ENCODE results near the gene NETO2. TPM values are rescaled to one million over a fixed set of nuclear protein-coding genes. Genes with fewer than 3 reads are reported as not detected.

NETO2 gene
- total and polyA plus RNA-seq, 9 of the 15 experiments (the other 6 are each of a cell fraction or from before 2014, with no cell fraction given) = 4.1 to 37.0 (median 22.2) TPM

- Histone ChIP-seq H3K4me1 (replicated peaks in 1 of 2; ENCODE audit: control insufficient read depth in 2 of 2, insufficient read depth in 2 of 2, low read length in 2 of 2) (peaks cover 0 to 8% of the 10 kb centered on the region in 2 experiments; a peak in 1 of 5 replicates), H3K9me1 (ENCODE audit: control insufficient read depth, insufficient read depth, low read length) (no peaks in the 10 kb centered on the region), H3K9me3 (replicated peaks; ENCODE audit: control insufficient read depth, insufficient read depth, low read depth, low read length) (no peaks in the 10 kb centered on the region; the same call in 1 of the 2 replicates), H3K4me2 (ENCODE audit: insufficient read depth, low read length) (no peak overlapping the region), H3K79me2 (ENCODE audit: control insufficient read depth, insufficient read depth, low read length) (no peaks in the 10 kb centered on the region), H3K4me3 (no peak overlapping the region), H3K9ac (ENCODE audit: insufficient read depth in 1 of 2, low read depth in 2 of 2, low read length in 2 of 2) (no peak overlapping the region), H3K27ac (ENCODE audit: extremely low read depth, low read depth, low read length) (no peak overlapping the region), H2AFZ (ENCODE audit: low read depth, low read length) (no peak overlapping the region), H3K36me3 (ENCODE audit: control insufficient read depth, insufficient read depth, low read length) (no peaks in the 10 kb centered on the region), H4K20me1 (replicated peaks; ENCODE audit: control insufficient read depth, insufficient read depth, low read length) (no peaks in the 10 kb centered on the region), H3K27me3 (ENCODE audit: control insufficient read depth in 2 of 2, insufficient read depth in 2 of 2, low read length in 2 of 2) (peaks cover 42 to 91% of the 10 kb centered on the region in 2 experiments)
- FAIRE-seq (no peak), DNase-seq (ENCODE audit: extremely low read depth in 1 of 4, low spot score in 3 of 4) (no peak), ATAC-seq (no peak)
- TF ChIP-seq ZNF639 (CRISPR knock-in tag; conservative IDR thresholded peaks at IDR 0.05 in 1 of 2, IDR thresholded peaks at IDR 0.05 in 1 of 2) = no peak
- no peak for TF ChIP-seq ZNF740 (CRISPR knock-in tag; IDR thresholded peaks at IDR 0.05)
- no peak for TF ChIP-seq ZNF740 (tag; IDR thresholded peaks at IDR 0.05)
- TF ChIP-seq COPS2 (conservative IDR thresholded peaks at IDR 0.05) = no peak
- POLR2A ChIA-PET = interaction anchor here (0.9 kb wide), 1 partner anchor 14 kb away, joined by 3 read pairs; no protein-coding TSS in a partner anchor
- 5% methylated on average over 10 of the region's 10 CpGs for WGBS (ENCODE audit: insufficient coverage, low coverage, missing lambda C conversion rate)
- CTCF ChIA-PET (ENCODE audit: low intra/inter-chr PET ratio) = no interaction called here
- intact Hi-C loops (cut with micrococcal nuclease) (no loop called here), in situ Hi-C loops (cut with MboI) (no loop called here)
- no TSS peak for BruUV-seq (replicated peaks)
These were observed 92.7 kb downstream of the NETO2 start for GRCh38 chr16:47051031-47051430.
